ENCODE data around the gene ITCH.
"Not testable (repeated sequence)": the region's sequence is repeated elsewhere in the genome, so short reads cannot be mapped to it uniquely, and the experiment has no call there.

The ITCH gene

GRCh38 chr20:34472246-34472925 is 109.3 kb downstream of the ITCH start:
- no peak for DNase-seq

GRCh38 chr20:34473262-34473883 is 110.3 kb downstream of the ITCH start:
- no peak for DNase-seq

GRCh38 chr20:34475979-34476736 is 113.1 kb downstream of the ITCH start:
- DNase-seq = no peak

GRCh38 chr20:34479627-34480026 is 116.6 kb downstream of the ITCH start:
- no peak for DNase-seq

- not testable (repeated sequence) for DNase-seq
Observed at GRCh38 chr20:34482154-34482553, 119.1 kb downstream of the ITCH start.

GRCh38 chr20:34483585-34484220 is 120.6 kb downstream of the ITCH start:
- DNase-seq = not testable (repeated sequence)

- DNase-seq = no peak
Observed at GRCh38 chr20:34485068-34485634, 122.1 kb downstream of the ITCH start.

- DNase-seq = no peak
Observed at GRCh38 chr20:34491226-34491931, 128.3 kb downstream of the ITCH start.

- no peak for DNase-seq
Observed at GRCh38 chr20:34491932-34492509, 128.9 kb downstream of the ITCH start.

- DNase-seq = no peak
Observed at GRCh38 chr20:34493646-34494045, 130.6 kb downstream of the ITCH start.

- no peak for DNase-seq
Observed at GRCh38 chr20:34495307-34495706, 132.2 kb downstream of the ITCH start.

GRCh38 chr20:34495916-34496315 is 132.8 kb downstream of the ITCH start:
- DNase-seq = no peak

GRCh38 chr20:34497596-34497995 is 134.5 kb downstream of the ITCH start:
- not testable (repeated sequence) for DNase-seq

- DNase-seq = no peak
Observed at GRCh38 chr20:34500823-34501222, 137.8 kb downstream of the ITCH start.

- no peak for DNase-seq
Observed at GRCh38 chr20:34506480-34506879, 143.4 kb downstream of the ITCH start.

- no peak for DNase-seq
Observed at GRCh38 chr20:34507702-34508413, 144.8 kb downstream of the ITCH start.

- no peak for DNase-seq
Observed at GRCh38 chr20:34510575-34510974, 147.5 kb downstream of the ITCH start.

GRCh38 chr20:34511891-34512265 is 148.8 kb downstream of the ITCH start:
- no peak for DNase-seq

GRCh38 chr20:34512266-34512954 is 149.3 kb downstream of the ITCH start:
- DNase-seq = no peak

- DNase-seq = no peak
Observed at GRCh38 chr20:34512955-34513419, 149.9 kb downstream of the ITCH start.

- DNase-seq = not testable (repeated sequence)
Observed at GRCh38 chr20:34514034-34514433, 151.0 kb downstream of the ITCH start.
